Stimulated activated CD8-positive, alpha-beta memory T cell treated with anti-CD3 and anti-CD28 coated beads, Interleukin-7, amount 100 ng/mL, for 4 hours (primary cell): ENCODE results near the gene PRUNE2.
"Not testable (repeated sequence)": the region's sequence is repeated elsewhere in the genome, so short reads cannot be mapped to it uniquely, and the experiment has no call there.

Experiments
- DNase-seq, 2 donors: peaks; one replicate each; pipeline ENCODE4 v3.0.0-alpha.2; 2020; ENCODE audit warnings: low read depth in 2 of 2

The PRUNE2 gene

DNA sequence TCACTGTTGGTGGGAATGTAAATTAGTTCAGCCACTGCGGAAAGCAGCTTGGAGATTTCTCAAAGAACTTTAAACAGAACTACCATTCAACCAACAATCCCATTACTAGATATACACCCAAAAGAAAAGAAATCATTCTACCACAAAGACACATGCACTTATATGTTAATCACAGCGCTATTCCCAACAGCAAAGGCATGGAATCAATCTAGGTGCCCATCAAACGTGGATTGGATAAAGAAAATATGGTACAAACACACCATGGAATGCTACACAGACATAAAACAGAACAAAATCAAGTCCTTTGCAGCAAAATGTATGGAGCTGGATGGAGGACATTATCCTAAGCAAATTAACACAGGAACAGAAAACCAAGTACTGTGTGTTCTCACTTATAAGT lies 42.1 kb downstream of the PRUNE2 start:
- no peak for DNase-seq

GRCh38 chr9:76859860-76860259 lies 46.1 kb downstream of the PRUNE2 start:
- DNase-seq: no peak

DNA sequence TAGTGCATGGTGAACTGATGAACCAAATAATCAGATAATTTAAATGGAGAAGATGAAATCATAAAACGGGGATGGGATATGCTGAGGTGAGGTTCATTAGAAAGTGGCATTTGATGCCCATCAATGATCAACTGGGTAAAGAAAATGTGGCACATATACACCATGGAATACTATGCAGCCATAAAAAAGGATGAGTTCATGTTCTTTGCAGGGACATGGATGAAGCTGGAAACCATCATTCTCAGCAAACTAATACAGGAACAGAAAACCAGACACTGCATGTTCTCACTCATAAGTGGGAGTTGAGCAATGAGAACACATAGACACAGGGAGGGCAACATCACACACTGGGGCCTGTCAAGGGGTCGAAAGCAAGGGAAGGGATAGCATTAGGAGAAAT lies 47.7 kb downstream of the PRUNE2 start:
- not testable (repeated sequence) for DNase-seq

DNA sequence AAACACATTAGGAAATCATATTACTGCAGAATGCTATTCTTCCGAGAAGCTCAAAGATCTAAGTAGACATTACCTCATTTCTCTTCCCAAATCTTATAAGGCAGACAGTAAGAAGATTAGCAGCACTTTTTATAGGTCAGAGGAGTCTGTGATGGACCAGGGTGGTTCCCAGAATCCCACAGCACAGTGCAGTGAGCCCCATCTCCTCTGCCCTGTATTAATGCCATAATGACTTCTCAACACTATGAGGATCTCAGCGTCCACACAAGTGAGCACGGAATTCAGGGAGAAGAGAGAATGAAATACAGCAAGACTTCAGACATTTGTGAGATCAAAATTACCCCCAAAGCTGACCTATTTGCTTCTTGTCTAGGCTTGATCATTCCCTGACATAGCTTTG lies 49.9 kb downstream of the PRUNE2 start:
- DNase-seq: no peak

GRCh38 chr9:76855015-76855414 lies 50.9 kb downstream of the PRUNE2 start:
- DNase-seq: no peak

DNA sequence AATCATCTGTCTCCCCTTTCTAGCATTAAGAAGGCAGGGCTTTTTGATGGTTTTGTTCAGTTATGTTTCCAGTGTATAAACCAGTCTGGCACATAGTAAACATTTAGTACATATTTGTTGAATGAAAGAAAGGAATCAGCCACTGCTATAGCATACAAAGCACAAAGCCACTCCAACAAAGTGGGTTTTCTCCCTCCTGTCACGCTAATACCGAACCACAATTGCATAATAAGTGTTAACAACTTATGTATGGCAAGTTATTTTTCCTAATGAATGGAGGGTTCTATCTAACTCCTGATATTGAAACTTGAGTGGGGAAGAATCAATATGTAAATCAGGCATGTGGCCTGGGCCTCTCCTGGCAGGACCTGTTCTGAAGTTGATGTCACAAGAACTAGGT lies 53.9 kb downstream of the PRUNE2 start:
- DNase-seq: no peak

GRCh38 chr9:76846297-76846696 lies 59.6 kb downstream of the PRUNE2 start:
- no peak for DNase-seq

- DNase-seq: no peak
Observed at GRCh38 chr9:76845254-76845653, 60.7 kb downstream of the PRUNE2 start.

DNA sequence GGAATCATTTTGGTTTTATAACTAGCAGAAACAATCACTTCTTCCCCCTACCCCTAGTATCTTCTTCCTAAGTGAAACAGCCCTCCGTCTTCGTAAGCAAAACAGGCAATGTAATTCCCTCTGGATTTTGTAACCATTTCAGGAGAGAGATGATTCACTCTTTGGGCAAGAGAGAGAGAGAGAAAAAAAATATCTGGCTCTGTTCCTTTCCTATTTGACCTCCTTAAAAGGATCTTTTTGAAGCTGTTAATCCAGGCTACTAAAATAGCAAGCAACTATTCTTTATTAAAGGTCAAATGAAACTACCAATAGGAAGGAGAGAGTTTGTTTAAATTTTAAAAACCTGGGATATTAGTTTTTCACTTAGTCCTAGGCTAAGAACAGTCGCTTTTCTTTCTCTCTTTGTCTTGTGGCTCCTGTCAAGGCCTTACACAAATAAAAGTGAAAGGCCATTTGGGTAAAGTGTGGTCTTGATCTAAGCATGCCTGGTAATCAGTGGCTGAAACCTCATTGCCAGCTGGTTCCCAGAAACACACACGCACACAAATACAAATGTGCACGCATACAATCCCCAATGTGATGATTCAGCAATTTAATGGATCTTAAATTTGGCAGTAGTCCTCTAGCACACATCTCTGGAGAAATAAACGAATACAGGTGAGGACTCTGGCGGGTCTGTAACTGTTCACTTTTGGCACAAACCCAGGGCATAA lies 70.2 kb downstream of the PRUNE2 start:
- DNase-seq: no peak

DNA sequence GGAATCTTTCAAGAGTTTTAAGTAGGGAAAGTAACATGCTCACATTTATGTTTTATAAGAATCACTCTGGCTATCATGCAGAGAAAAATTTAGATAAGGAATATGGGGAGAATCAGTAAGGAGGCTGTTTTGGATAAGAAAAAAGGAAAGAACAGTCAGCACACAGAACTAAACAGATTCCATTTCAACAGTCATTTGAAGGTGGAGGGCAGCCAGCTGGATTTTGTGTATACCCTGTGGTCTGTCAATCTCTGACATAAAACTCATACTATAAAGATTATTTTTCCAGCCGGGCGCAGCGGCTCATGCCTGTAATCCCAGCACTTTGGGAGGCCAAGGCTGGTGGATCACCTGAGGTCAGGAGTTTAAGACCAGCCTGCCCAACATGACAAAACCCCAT lies 77.5 kb downstream of the PRUNE2 start:
- no peak for DNase-seq

DNA sequence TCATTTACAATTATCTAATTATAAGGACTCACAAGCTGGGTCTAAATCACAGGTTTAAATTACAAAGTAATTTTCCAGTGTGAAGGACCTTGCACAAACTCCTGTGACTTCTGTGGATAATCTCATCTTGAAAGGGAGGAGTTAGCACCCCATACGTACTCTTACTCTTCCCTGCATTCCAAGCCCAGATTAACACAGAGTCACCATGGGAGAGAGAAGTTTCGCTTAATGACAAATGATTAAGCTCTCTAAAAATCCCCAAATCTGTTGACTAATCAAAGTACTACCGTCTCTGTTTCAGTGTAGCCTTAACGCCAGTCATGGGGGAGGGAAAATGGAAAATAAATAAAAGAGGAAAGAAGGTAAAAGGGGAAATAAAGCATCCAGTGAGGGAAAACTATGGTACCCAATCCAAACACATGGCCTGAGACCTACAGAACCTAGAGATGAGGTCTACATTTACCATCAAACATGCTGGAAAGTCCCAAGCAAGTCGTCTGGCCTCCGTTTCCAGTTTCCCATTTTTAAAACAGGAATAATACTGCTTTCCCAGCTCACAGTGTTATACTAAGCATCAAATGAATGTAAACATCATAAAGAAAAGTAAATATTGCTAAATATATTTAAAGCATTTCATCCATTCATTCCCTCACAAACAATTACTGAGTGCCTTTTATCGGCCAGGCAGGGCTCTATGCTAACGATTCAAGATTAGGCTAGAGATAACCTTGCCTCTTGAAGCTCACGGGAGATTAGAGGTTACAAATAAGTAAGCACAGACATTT lies 78.4 kb downstream of the PRUNE2 start:
- no peak for DNase-seq

DNA sequence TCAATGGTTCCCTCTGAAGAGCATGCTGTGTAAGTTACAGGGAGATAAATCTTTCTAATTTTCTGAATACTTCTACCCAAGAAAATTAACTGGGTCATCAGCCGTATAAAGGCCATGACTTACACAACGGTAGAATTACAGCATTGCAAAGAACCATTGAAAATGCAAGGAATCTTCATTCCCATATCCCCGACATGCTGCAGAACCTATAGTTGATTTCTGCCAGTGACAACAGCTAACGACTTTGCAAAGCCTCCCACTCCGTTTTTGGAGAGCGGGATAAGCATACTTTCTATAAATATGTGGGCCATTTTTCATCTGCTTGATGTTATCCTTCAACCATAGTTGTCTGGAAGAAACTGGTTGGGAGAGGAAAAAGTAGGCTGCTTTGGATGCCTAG lies 85.5 kb downstream of the PRUNE2 start:
- no peak for DNase-seq

DNA sequence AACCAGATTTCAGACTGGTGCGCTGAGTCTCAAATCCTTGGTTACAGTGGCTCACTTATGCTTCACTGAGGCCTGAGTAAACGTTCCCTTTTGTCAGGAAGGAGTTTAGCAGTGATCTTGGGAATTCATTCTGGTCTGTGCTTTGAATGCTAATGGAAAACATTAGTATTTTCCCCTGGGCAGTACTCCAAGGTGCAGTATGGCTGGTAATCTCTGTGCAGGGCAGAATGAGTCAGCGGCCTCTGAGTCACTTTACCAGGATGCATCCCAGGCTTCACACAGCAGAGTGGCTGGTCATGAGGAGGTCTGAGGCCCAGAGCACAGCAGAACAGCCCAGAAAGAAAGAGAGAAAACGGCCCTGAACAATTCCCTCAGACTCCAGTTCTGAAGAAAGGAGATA lies 87.6 kb downstream of the PRUNE2 start:
- DNase-seq: no peak

GRCh38 chr9:76817489-76817888 lies 88.4 kb downstream of the PRUNE2 start:
- no peak for DNase-seq

DNA sequence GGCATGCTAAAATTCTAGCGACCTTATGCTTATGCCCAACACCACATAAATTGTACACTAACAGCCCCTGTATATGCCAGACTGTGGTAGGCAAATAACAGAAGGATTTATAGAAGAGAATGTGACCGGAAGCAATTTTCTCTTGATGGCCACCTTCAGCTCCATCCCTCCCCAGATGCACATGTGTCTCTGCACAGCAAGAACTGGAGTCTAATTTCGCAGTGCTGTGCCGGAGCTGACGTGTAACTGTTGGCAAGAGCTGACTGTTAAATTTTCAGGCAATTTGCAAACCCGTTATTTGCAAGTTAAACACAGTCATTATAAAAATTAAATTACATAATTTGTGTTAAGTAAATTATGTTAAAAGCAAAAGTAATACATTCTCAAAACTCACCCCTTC lies 93.3 kb downstream of the PRUNE2 start:
- DNase-seq: no peak

DNA sequence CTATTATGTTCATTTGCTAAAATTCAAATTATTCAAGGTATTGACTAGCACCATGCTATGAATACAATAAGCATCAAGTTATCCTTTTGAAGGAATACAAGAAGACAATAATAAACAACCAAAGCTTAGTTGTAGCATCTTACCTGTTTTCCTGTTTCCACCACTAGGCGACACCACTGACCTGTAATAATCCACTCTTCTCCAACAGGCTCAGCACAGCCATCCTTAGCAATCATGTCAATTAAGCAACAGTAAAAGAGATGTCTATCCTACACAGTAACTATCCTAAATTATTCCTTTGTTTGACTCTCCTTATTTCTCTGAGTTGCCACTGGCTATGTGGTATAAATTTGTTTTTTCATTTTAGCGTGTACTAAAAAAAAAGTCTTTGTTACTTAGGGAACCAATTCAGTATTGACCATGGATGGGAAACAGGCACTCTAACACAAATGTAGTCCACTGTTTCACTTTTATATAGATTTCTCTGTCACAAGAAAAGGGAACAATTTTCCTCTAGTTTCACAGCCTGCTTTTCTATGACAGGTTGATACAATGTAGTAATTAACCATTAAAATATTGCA lies 95.4 kb downstream of the PRUNE2 start:
- DNase-seq: no peak

DNA sequence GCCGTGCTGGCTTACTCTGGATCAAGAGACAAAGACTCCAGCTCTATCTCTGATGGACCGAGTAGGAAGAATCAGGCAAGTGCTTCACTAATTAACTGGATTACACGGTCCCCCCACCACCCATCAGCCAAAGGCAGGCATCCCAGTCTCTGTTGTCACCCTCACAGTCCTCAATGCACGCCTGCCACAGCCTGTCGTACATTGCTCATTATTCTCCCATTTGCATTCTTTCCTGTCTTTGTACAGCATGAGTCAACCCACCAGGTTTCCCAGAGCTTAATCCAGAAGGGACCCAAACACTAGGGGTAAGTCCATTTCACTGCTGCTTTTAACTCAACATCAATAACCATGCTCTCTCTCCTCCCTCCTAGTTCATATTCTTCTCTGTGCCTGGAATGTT lies 97.3 kb downstream of the PRUNE2 start:
- DNase-seq: no peak

- DNase-seq: no peak
Observed at GRCh38 chr9:76803762-76804161, 102.2 kb downstream of the PRUNE2 start.

DNA sequence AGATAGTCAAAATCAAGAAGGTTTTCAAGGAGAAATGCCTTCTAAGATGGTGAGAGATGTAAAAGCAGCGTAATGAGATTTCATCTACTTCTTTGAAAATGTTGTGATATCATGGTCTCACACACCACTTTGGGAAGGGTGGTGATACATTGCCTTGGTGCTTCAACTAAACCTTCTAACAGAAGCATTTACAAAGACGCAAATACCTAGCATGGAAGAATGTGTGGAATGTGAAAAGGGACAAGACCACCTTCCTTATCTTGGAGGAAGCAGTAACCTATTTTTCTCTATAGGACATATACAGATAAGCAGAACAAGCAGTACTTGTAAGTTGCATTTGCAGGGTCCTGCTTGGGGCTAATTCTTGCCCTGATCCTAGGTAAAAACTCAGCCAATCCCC lies 102.8 kb downstream of the PRUNE2 start:
- DNase-seq: no peak

- DNase-seq: no peak
Observed at GRCh38 chr9:76800901-76801300, 105.0 kb downstream of the PRUNE2 start.

- no peak for DNase-seq
Observed at GRCh38 chr9:76799473-76799872, 106.4 kb downstream of the PRUNE2 start.

- no peak for DNase-seq
Observed at GRCh38 chr9:76798527-76798926, 107.4 kb downstream of the PRUNE2 start.

- DNase-seq: no peak
Observed at GRCh38 chr9:76796296-76796695, 109.6 kb downstream of the PRUNE2 start.
